Keratinocyte (primary cell): ENCODE data around the gene DMPK. TPM values are rescaled to one million over a fixed set of nuclear protein-coding genes. Genes with fewer than 3 reads are reported as not detected.

Experiments
- DNase-seq: peaks from one replicate; pipeline ENCODE4 v3.0.0-alpha.2; 2011; ENCODE audit warnings: low read depth, missing footprints, low spot score
- FAIRE-seq: peaks from 2 replicates; lab custom pipeline; 2011; peaks lifted over from hg19 to GRCh38; lab: Jason Lieb, UNC
- H2AFZ ChIP-seq: 2 replicates; pipeline ENCODE4 v1.6.0; 2012; ENCODE audit warnings: low read length, control low read depth, inconsistent platforms; ENCODE audit not compliant: control insufficient read depth
- H3K27ac ChIP-seq: 2 replicates; pipeline ENCODE4 v1.5.1; 2011; ENCODE audit warnings: low read length; ENCODE audit not compliant: control insufficient read depth, insufficient read depth
- H3K27me3 ChIP-seq: 3 replicates; pipeline ENCODE4 v1.6.0; 2011; ENCODE audit warnings: low read length; ENCODE audit not compliant: control insufficient read depth, insufficient read depth; ENCODE audit errors: extremely low read depth
- H3K36me3 ChIP-seq, 2 experiments: 2 replicates in 1 of 2; 3 replicates in 1 of 2; pipeline ENCODE4 v1.5.1; 2011; ENCODE audit warnings: low read length in 2 of 2, mild to moderate bottlenecking in 1 of 2; ENCODE audit not compliant: control insufficient read depth in 2 of 2, insufficient read depth in 2 of 2; ENCODE audit errors: extremely low read depth in 1 of 2
- H3K4me1 ChIP-seq: 3 replicates; pipeline ENCODE4 v1.5.1; 2011; ENCODE audit warnings: low read length; ENCODE audit not compliant: control insufficient read depth, insufficient read depth; ENCODE audit errors: extremely low read depth
- H3K4me2 ChIP-seq: 3 replicates; pipeline ENCODE4 v1.6.0; 2011; ENCODE audit warnings: low read depth, low read length; ENCODE audit not compliant: control insufficient read depth, insufficient read depth; ENCODE audit errors: extremely low read depth
- H3K4me3 ChIP-seq, 3 experiments: fragments of 200-600 bp in 1 of 3; sonication (generic) in 1 of 3; 2 replicates in 2 of 3; 3 replicates in 1 of 3; pipeline ENCODE4 v1.5.1; 2011 to 2016; ENCODE audit warnings: low read length in 3 of 3, mild to moderate bottlenecking in 3 of 3, control low read depth in 2 of 3, inconsistent platforms in 1 of 3, low read depth in 1 of 3, mixed read lengths in 1 of 3, mixed run types in 1 of 3, moderate library complexity in 1 of 3; ENCODE audit not compliant: control insufficient read depth in 2 of 3, insufficient read depth in 2 of 3; ENCODE audit errors: extremely low read depth in 1 of 3
- H3K79me2 ChIP-seq: 2 replicates; pipeline ENCODE4 v1.6.0; 2012; ENCODE audit warnings: low read length; ENCODE audit not compliant: control insufficient read depth, insufficient read depth
- H3K9ac ChIP-seq: 3 replicates; pipeline ENCODE4 v1.6.0; 2011; ENCODE audit warnings: low read length; ENCODE audit not compliant: control insufficient read depth, insufficient read depth; ENCODE audit errors: extremely low read depth
- H3K9me1 ChIP-seq: 3 replicates; pipeline ENCODE4 v1.6.0; 2011; ENCODE audit warnings: low read length; ENCODE audit not compliant: control insufficient read depth, insufficient read depth; ENCODE audit errors: extremely low read depth
- H3K9me3 ChIP-seq: 2 replicates; pipeline ENCODE4 v1.5.1; 2012; ENCODE audit warnings: low read depth, low read length; ENCODE audit not compliant: control insufficient read depth
- H4K20me1 ChIP-seq: 3 replicates; pipeline ENCODE4 v1.6.0; 2011; ENCODE audit warnings: low read length; ENCODE audit not compliant: control insufficient read depth, insufficient read depth; ENCODE audit errors: extremely low read depth
- EZH2 ChIP-seq: IDR thresholded peaks from one replicate; pipeline ENCODE4 v1.6.1; 2012; ENCODE audit warnings: inconsistent platforms, mild to moderate bottlenecking, low read length, moderate library complexity
- dilution Hi-C: fragments of 300-500 bp; cut with MboI; formaldehyde crosslinking; loops from one replicate; pipeline ENCODE4 v1.7.0; 2020; ENCODE audit warnings: low sequenced_read_pairs; ENCODE audit not compliant: extremely low pct_ligation_motif_present
- polyA plus RNA-seq, 5 experiments: library from polyadenylated mRNA; depleted of rRNA in 3 of 5; stranded (reverse) in 3 of 5; stranded (forward) in 1 of 5; unstranded in 1 of 5; fragments of >200 nt; gene quantifications; 1 replicate in 1 of 5; 2 replicates in 3 of 5; 3 replicates in 1 of 5; pipeline versions ENCODE4 v1.2.1 to v1.2.3, GENCODE V29; 2011 to 2012; ENCODE audit warnings: missing spikeins in 2 of 5, low read depth in 1 of 5, low replicate concordance in 1 of 5
- TF ChIP-seq, protein P1 (sequence below), 3 experiments: IDR thresholded peaks in 1 of 3; conservative IDR thresholded peaks in 1 of 3; optimal IDR thresholded peaks in 1 of 3; 2 replicates in 2 of 3; 3 replicates in 1 of 3; pipeline versions ENCODE3 to v1.5.1; 2011; ENCODE audit warnings: low read length in 3 of 3, mild to moderate bottlenecking in 3 of 3, moderate library complexity in 2 of 3, control low read depth in 1 of 3, inconsistent platforms in 1 of 3; ENCODE audit not compliant: insufficient read depth in 2 of 3; ENCODE audit errors: extremely low read depth in 1 of 3

Gene DMPK
- polyA plus RNA-seq, 1 donor (not counting 4 experiments of a cell fraction or from before 2014, with no cell fraction given), result 7.0 TPM

DNA sequence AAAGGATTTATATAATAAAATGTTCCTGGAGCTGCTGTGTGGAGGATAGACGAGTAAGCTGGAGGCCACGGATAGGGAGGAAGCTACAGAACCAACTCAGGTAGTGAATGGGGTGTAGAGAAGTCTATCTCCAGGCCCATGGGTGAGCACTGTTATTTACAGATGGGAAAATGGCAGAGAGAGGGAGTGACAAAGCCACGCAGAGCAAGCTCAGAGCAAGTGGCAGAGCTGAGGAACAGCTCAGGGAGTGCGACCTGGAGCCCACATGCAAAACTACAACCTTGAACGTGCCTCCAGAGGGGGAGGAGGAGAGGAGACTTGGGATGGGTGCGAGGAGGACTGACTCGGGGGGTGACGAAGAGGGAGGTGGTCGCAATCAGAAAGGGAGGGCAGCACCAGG, 46.2 kb upstream of the DMPK start:
- no peaks in the 10 kb centered on the region for H3K9me1 ChIP-seq
- H3K27me3 ChIP-seq, result no peaks in the 10 kb centered on the region
- H3K27ac ChIP-seq, result no peak overlapping the region
- no peak for TF ChIP-seq EZH2
- TF ChIP-seq, protein P1, sequence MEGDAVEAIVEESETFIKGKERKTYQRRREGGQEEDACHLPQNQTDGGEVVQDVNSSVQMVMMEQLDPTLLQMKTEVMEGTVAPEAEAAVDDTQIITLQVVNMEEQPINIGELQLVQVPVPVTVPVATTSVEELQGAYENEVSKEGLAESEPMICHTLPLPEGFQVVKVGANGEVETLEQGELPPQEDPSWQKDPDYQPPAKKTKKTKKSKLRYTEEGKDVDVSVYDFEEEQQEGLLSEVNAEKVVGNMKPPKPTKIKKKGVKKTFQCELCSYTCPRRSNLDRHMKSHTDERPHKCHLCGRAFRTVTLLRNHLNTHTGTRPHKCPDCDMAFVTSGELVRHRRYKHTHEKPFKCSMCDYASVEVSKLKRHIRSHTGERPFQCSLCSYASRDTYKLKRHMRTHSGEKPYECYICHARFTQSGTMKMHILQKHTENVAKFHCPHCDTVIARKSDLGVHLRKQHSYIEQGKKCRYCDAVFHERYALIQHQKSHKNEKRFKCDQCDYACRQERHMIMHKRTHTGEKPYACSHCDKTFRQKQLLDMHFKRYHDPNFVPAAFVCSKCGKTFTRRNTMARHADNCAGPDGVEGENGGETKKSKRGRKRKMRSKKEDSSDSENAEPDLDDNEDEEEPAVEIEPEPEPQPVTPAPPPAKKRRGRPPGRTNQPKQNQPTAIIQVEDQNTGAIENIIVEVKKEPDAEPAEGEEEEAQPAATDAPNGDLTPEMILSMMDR (optimal IDR thresholded peaks at IDR 0.05 in 1 of 3, IDR thresholded peaks at IDR 0.05 in 1 of 3, conservative IDR thresholded peaks at IDR 0.05 in 1 of 3; ENCODE audit: extremely low read depth in 1 of 3, insufficient read depth in 2 of 3, low read length in 3 of 3), result no peak
- H4K20me1 ChIP-seq, result no peaks in the 10 kb centered on the region
- peaks cover 9% of the 10 kb centered on the region for H3K4me1 ChIP-seq
- no peak for FAIRE-seq
- DNase-seq, result no peak
- H2AFZ ChIP-seq, result no peak overlapping the region
- H3K79me2 ChIP-seq, result no peaks in the 10 kb centered on the region
- peaks cover 41 to 61% of the 10 kb centered on the region in 2 experiments for H3K36me3 ChIP-seq
- no peak overlapping the region for H3K9ac ChIP-seq
- H3K4me2 ChIP-seq, result no peak overlapping the region
- dilution Hi-C loops, result no loop called here
- H3K4me3 ChIP-seq, result no peak overlapping the region
- H3K9me3 ChIP-seq, result no peaks in the 10 kb centered on the region

DNA sequence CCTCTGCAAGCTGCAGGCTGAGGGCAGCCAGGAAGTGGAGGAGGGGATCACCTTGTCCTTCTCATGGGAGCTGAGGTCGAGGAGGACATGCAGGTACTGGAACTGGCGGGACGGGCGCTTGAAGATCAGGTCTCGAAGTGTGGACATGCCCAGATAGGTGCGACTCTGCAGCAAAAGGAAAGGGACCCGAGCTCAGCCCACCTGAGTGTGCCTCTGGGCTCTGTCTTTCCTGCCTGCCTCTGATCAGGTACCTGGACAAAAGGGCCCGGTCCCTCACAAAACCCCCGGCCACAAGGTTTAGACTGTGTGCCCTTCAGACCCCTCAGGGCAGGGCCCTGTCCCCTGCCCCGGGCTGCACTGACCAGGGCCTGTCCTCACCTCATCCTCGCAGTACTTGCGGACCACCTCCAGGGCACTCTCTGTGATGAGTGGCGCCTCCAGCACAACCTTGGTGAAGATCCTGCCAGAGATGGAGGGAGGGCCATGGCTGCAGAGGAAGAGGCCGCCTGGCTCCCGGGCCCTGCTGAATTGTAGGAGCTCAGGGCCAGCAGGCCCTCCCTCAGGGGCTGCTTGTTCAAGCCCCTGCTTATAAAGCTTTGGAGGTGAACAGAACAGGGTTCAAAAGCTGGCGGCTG, 45.3 kb upstream of the DMPK start:
- Histone ChIP-seq H4K20me1 (no peaks in the 10 kb centered on the region), H3K4me3 (no peak overlapping the region), H3K79me2 (no peaks in the 10 kb centered on the region), H3K27ac (no peak overlapping the region), H3K9me1 (peaks cover 3% of the 10 kb centered on the region), H2AFZ (no peak overlapping the region), H3K9ac (no peak overlapping the region), H3K27me3 (no peaks in the 10 kb centered on the region), H3K4me1 (peaks cover 11% of the 10 kb centered on the region), H3K4me2 (no peak overlapping the region), H3K9me3 (no peaks in the 10 kb centered on the region), H3K36me3 (peaks cover 43 to 65% of the 10 kb centered on the region in 2 experiments)
- no peak for TF ChIP-seq EZH2
- TF ChIP-seq, protein P1 (optimal IDR thresholded peaks at IDR 0.05 in 1 of 3, IDR thresholded peaks at IDR 0.05 in 1 of 3, conservative IDR thresholded peaks at IDR 0.05 in 1 of 3; ENCODE audit: extremely low read depth in 1 of 3, insufficient read depth in 2 of 3, low read length in 3 of 3), result no peak
- dilution Hi-C loops, result no loop called here
- DNase-seq (no peak), FAIRE-seq (no peak)
